Neural cell (in vitro differentiated cells): ENCODE measurements around the gene MPHOSPH9. TPM values are rescaled to one million over a fixed set of nuclear protein-coding genes. Genes with fewer than 3 reads are reported as not detected.

Source experiments
- H2AFZ ChIP-seq: fragments of 200-600, 300-800 bp; sonication (generic), shearing (Covaris generic); 2 replicates; pipeline ENCODE4 v1.6.0; 2014; ENCODE audit warnings: low read depth, mild to moderate bottlenecking, antibody characterized with exemption, low read length, moderate library complexity
- H3F3A ChIP-seq: fragments of 200-600 bp; shearing (Covaris generic); 2 replicates; pipeline ENCODE4 v1.6.1; 2016; ENCODE audit warnings: mild to moderate bottlenecking, moderate library complexity, mixed read lengths, antibody characterized with exemption, low read length; ENCODE audit not compliant: insufficient read depth, poor library complexity, severe bottlenecking
- H3K27ac ChIP-seq: fragments of 200-600, 300-800 bp; sonication (generic), shearing (Covaris generic); 2 replicates; pipeline ENCODE4 v1.5.1; 2014; ENCODE audit warnings: mild to moderate bottlenecking, low read length, moderate library complexity
- H3K27me3 ChIP-seq: fragments of 300-800, 200-600 bp; sonication (generic), shearing (Covaris generic); 2 replicates; pipeline ENCODE4 v1.6.0; 2014; ENCODE audit warnings: mild to moderate bottlenecking, low read depth, low read length, moderate library complexity; ENCODE audit not compliant: insufficient read depth
- H3K36me3 ChIP-seq: fragments of 300-800, 200-600 bp; sonication (generic), shearing (Covaris generic); 2 replicates; pipeline ENCODE4 v1.5.1; 2014; ENCODE audit warnings: mild to moderate bottlenecking, antibody characterized with exemption, low read length, moderate library complexity; ENCODE audit not compliant: insufficient read depth
- H3K4me2 ChIP-seq: fragments of 300-800, 200-600 bp; sonication (generic), shearing (Covaris generic); 2 replicates; pipeline ENCODE4 v1.6.0; 2014; ENCODE audit warnings: mild to moderate bottlenecking, low read length
- H3K4me3 ChIP-seq: fragments of 300-800, 200-600 bp; sonication (generic), shearing (Covaris generic); 2 replicates; pipeline ENCODE4 v1.5.1; 2014; ENCODE audit warnings: mild to moderate bottlenecking, low read length, moderate library complexity
- H3K79me2 ChIP-seq: fragments of 200-600 bp; shearing (Covaris generic); replicated peaks from 2 replicates; pipeline ENCODE4 v1.6.0; 2014; ENCODE audit warnings: mild to moderate bottlenecking, low read length, moderate library complexity; ENCODE audit not compliant: insufficient read depth
- H3K9ac ChIP-seq: fragments of 300-800, 200-600 bp; sonication (generic), shearing (Covaris generic); 2 replicates; pipeline ENCODE4 v1.6.1; 2016; ENCODE audit warnings: mild to moderate bottlenecking, low read length, mixed read lengths
- H3K9me2 ChIP-seq: fragments of 200-600 bp; shearing (Covaris generic); 2 replicates; pipeline ENCODE4 v1.6.1; 2016; ENCODE audit warnings: mild to moderate bottlenecking, low read length, mixed read lengths; ENCODE audit not compliant: insufficient read depth
- H3K9me3 ChIP-seq: fragments of 200-600, 300-800 bp; sonication (generic), shearing (Covaris generic); 2 replicates; pipeline ENCODE4 v1.6.1; 2016; ENCODE audit warnings: mild to moderate bottlenecking, mixed run types, low read length, moderate library complexity, mixed read lengths
- H4K20me1 ChIP-seq: fragments of 200-600 bp; shearing (Covaris generic); 2 replicates; pipeline ENCODE4 v1.6.1; 2016; ENCODE audit warnings: mild to moderate bottlenecking, mixed run types; ENCODE audit not compliant: insufficient read depth
- CTCF ChIP-seq: fragments of 450-650 bp; IDR thresholded peaks from 2 replicates; pipeline ENCODE4 v1.5.1; 2014; ENCODE audit warnings: antibody characterized with exemption, mild to moderate bottlenecking, moderate library complexity; ENCODE audit not compliant: poor library complexity, severe bottlenecking
- EP300 ChIP-seq: fragments of 450-650 bp; conservative IDR thresholded peaks from 2 replicates; pipeline ENCODE4 v1.6.1; 2014; ENCODE audit warnings: antibody characterized with exemption, mild to moderate bottlenecking, moderate library complexity; ENCODE audit not compliant: poor library complexity, severe bottlenecking
- EZH2 ChIP-seq: fragments of 200-600, 300-800 bp; shearing (Covaris generic), sonication (generic); IDR thresholded peaks from 2 replicates; pipeline ENCODE4 v1.6.1; 2014; ENCODE audit warnings: antibody characterized with exemption, low read length, borderline replicate concordance, mild to moderate bottlenecking; ENCODE audit not compliant: insufficient read depth, poor library complexity, severe bottlenecking
- MXI1 ChIP-seq: fragments of 450-650 bp; conservative IDR thresholded peaks from 2 replicates; pipeline ENCODE4 v1.6.1; 2014; ENCODE audit warnings: antibody characterized with exemption, mild to moderate bottlenecking; ENCODE audit not compliant: poor library complexity, severe bottlenecking
- POLR2AphosphoS5 ChIP-seq: IDR thresholded peaks from 2 replicates; pipeline ENCODE4 v1.6.1; 2012
- RAD21 ChIP-seq: fragments of 450-650 bp; conservative IDR thresholded peaks from 2 replicates; pipeline ENCODE4 v1.6.1; 2014; ENCODE audit warnings: antibody characterized with exemption, mild to moderate bottlenecking, moderate library complexity
- REST ChIP-seq: IDR thresholded peaks from 2 replicates; pipeline ENCODE4 v1.6.1; 2012; ENCODE audit warnings: borderline replicate concordance
- SMC3 ChIP-seq: fragments of 450-650 bp; conservative IDR thresholded peaks from 2 replicates; pipeline ENCODE4 v1.6.1; 2014; ENCODE audit warnings: antibody characterized with exemption, mild to moderate bottlenecking, moderate library complexity; ENCODE audit not compliant: poor library complexity
- TAF1 ChIP-seq: IDR thresholded peaks from 2 replicates; pipeline ENCODE4 v1.6.1; 2012; ENCODE audit warnings: low read depth
- polyA plus RNA-seq: library from polyadenylated mRNA; depleted of rRNA; stranded (reverse); fragments of >200 nt; gene quantifications from 2 replicates; pipeline ENCODE4 v1.2.3, GENCODE V29; 2014

Gene MPHOSPH9
- polyA plus RNA-seq, 1 donor from 2014 or later = 59.1 TPM

- Histone ChIP-seq H3K9ac (peak overlapping the region; percentile 65), H3K27me3 (peaks cover 6% of the 10 kb centered on the region), H2AFZ (peak overlapping the region; percentile 33), H4K20me1 (no peaks in the 10 kb centered on the region), H3K79me2 (no peaks in the 10 kb centered on the region), H3K36me3 (no peaks in the 10 kb centered on the region), H3K4me3 (peak overlapping the region; percentile 74), H3K9me2 (no peaks in the 10 kb centered on the region), H3F3A (no peaks in the 10 kb centered on the region), H3K9me3 (no peaks in the 10 kb centered on the region), H3K4me2 (peak overlapping the region; percentile 22), H3K27ac (no peak overlapping the region)
- TF ChIP-seq TAF1 (no peak), SMC3 (peak; percentile 19), EZH2 (no peak), RAD21 (no peak), MXI1 (no peak)
Measured at GRCh38 chr12:123150275-123150743, 82.6 kb downstream of the MPHOSPH9 start.

- peak overlapping the region; percentile 33 for H2AFZ ChIP-seq
- H3K79me2 ChIP-seq = no peaks in the 10 kb centered on the region
- H4K20me1 ChIP-seq = no peaks in the 10 kb centered on the region
- no peaks in the 10 kb centered on the region for H3K9me3 ChIP-seq
- H3F3A ChIP-seq = no peaks in the 10 kb centered on the region
- no peak overlapping the region for H3K27ac ChIP-seq
- H3K9ac ChIP-seq = peak overlapping the region; percentile 65
- peak overlapping the region; percentile 74 for H3K4me3 ChIP-seq
- H3K9me2 ChIP-seq = no peaks in the 10 kb centered on the region
- TF ChIP-seq EZH2 = no peak
- TF ChIP-seq RAD21 = no peak
- no peak for TF ChIP-seq REST
- no peak for TF ChIP-seq MXI1
- TF ChIP-seq EP300 = no peak
- no peaks in the 10 kb centered on the region for H3K36me3 ChIP-seq
- H3K27me3 ChIP-seq = peaks cover 6% of the 10 kb centered on the region
- H3K4me2 ChIP-seq = peak overlapping the region; percentile 22
Measured at GRCh38 chr12:123149501-123150274, 83.3 kb downstream of the MPHOSPH9 start.

GRCh38 chr12:123149088-123149487 lies 83.9 kb downstream of the MPHOSPH9 start:
- H3K36me3 ChIP-seq = no peaks in the 10 kb centered on the region
- H2AFZ ChIP-seq = no peak overlapping the region
- peak overlapping the region; percentile 74 for H3K4me3 ChIP-seq

More at GRCh38 chr12:123149088-123149487, 83.9 kb downstream of the MPHOSPH9 start:
- no peaks in the 10 kb centered on the region for H3K9me3 ChIP-seq
- no peaks in the 10 kb centered on the region for H3K79me2 ChIP-seq
- peaks cover 6% of the 10 kb centered on the region for H3K27me3 ChIP-seq
- no peak overlapping the region for H3K9ac ChIP-seq
- H3K27ac ChIP-seq = no peak overlapping the region
- H3K9me2 ChIP-seq = no peaks in the 10 kb centered on the region
- H4K20me1 ChIP-seq = no peaks in the 10 kb centered on the region
- H3K4me2 ChIP-seq = no peak overlapping the region
- TF ChIP-seq CTCF (no peak), POLR2AphosphoS5 (no peak)
- H3F3A ChIP-seq = no peaks in the 10 kb centered on the region
